K562 (cell line): ENCODE results near the gene CHAF1A.

Experiments
- EP300 ChIP-seq: IDR thresholded peaks from 2 replicates; pipeline ENCODE4 v1.6.1; 2012; ENCODE audit warnings: low read length, improper control_type of control experiment
- NR3C1 ChIP-seq: sonication (generic); formaldehyde crosslinking; IDR thresholded peaks from 2 replicates; pipeline ENCODE4 v1.8.1; 2022; ENCODE audit warnings: missing genetic modification reagents
- RBFOX2 ChIP-seq: fragments of 200-400 bp; formaldehyde crosslinking; IDR thresholded peaks from 2 replicates; pipeline ENCODE4 v1.6.1; 2017; ENCODE audit warnings: low read depth, mild to moderate bottlenecking, low read length, moderate library complexity
- RFX5 ChIP-seq: IDR thresholded peaks from 2 replicates; pipeline ENCODE4 v1.6.1; 2011; ENCODE audit warnings: low read depth, mild to moderate bottlenecking, improper control_type of control experiment, low read length
- ZNF780A ChIP-seq: fragments of 250-450 bp; sonication (Bioruptor Pico); IDR thresholded peaks from 2 replicates; pipeline ENCODE4 v1.5.0; 2021; ENCODE audit warnings: mild to moderate bottlenecking

DNA sequence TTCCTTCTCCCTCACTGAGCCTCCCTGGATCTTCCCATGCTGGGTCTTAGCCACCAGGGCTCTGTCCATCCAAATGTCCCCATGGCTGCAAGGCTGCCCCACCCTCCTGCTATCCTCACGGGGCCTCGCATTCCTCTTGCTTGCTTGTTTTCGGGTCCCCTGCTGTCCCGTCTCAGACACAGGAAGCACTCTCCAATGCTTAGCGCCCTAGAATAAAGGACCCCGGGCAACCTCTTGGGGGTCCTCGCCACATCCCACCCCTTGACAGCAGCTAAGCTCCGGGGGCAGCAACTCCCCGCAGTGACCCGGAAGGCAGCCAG is 25.8 kb upstream of the CHAF1A start:
- no peak for TF ChIP-seq RBFOX2
- no peak for TF ChIP-seq ZNF780A
- TF ChIP-seq RFX5 = no peak
- no peak for TF ChIP-seq EP300
- no peak for TF ChIP-seq NR3C1
